Smooth muscle cell (in vitro differentiated cells): ENCODE measurements around the gene KRTAP12-3. TPM values are rescaled to one million over a fixed set of nuclear protein-coding genes. Genes with fewer than 3 reads are reported as not detected.

Experiments used
- DNase-seq: peaks from one replicate; lab custom pipeline; 2025; ENCODE audit not compliant: unreplicated experiment; lab: John Stamatoyannopoulos, UW
- H2AFZ ChIP-seq: fragments of 200-600 bp; sonication (generic); 2 replicates; pipeline ENCODE4 v1.6.0; 2016; ENCODE audit warnings: antibody characterized with exemption, low read depth, mild to moderate bottlenecking
- H3F3A ChIP-seq: fragments of 200-600 bp; sonication (generic); 2 replicates; pipeline ENCODE4 v1.6.0; 2017; ENCODE audit warnings: antibody characterized with exemption, low read depth
- H3K27ac ChIP-seq: fragments of 200-600 bp; sonication (generic); 2 replicates; pipeline ENCODE4 v1.5.1; 2016; ENCODE audit warnings: low read depth, mild to moderate bottlenecking
- H3K27me3 ChIP-seq: fragments of 200-600 bp; sonication (generic); 2 replicates; pipeline ENCODE4 v1.6.1; 2016; ENCODE audit warnings: low read depth, mild to moderate bottlenecking
- H3K36me3 ChIP-seq: fragments of 200-600 bp; sonication (generic); 2 replicates; pipeline ENCODE4 v1.5.1; 2016; ENCODE audit warnings: low read depth
- H3K4me1 ChIP-seq: fragments of 200-600 bp; sonication (generic); 2 replicates; pipeline ENCODE4 v1.5.1; 2016; ENCODE audit warnings: low read depth
- H3K4me2 ChIP-seq: fragments of 200-600 bp; sonication (generic); 2 replicates; pipeline ENCODE4 v1.6.0; 2016; ENCODE audit warnings: mild to moderate bottlenecking
- H3K4me3 ChIP-seq: fragments of 200-600 bp; sonication (generic); 2 replicates; pipeline ENCODE4 v1.5.1; 2016; ENCODE audit warnings: mild to moderate bottlenecking
- H3K79me2 ChIP-seq: fragments of 200-600 bp; sonication (generic); 2 replicates; pipeline ENCODE4 v1.6.0; 2016; ENCODE audit warnings: low read depth, mild to moderate bottlenecking
- H3K9ac ChIP-seq: fragments of 200-600 bp; sonication (generic); 2 replicates; pipeline ENCODE4 v1.6.0; 2016; ENCODE audit warnings: low read depth
- H3K9me3 ChIP-seq: fragments of 200-600 bp; sonication (generic); replicated peaks from 2 replicates; pipeline ENCODE4 v1.5.1; 2016; ENCODE audit warnings: low read depth
- H4K20me1 ChIP-seq: fragments of 200-600 bp; sonication (generic); 2 replicates; pipeline ENCODE4 v1.6.0; 2016; ENCODE audit warnings: low read depth
- CTCF ChIP-seq: fragments of 200-600 bp; sonication (generic); IDR thresholded peaks from 2 replicates; pipeline ENCODE4 v1.5.1; 2017; ENCODE audit warnings: borderline replicate concordance, mild to moderate bottlenecking, antibody characterized with exemption; ENCODE audit not compliant: insufficient read depth, poor library complexity, severe bottlenecking
- WGBS: methylation state at CpG from one replicate; pipeline ENCODE4 v1.1.7; 2016; ENCODE audit warnings: low lambda C conversion rate; 5-methylcytosine and 5-hydroxymethylcytosine counted together
- polyA plus RNA-seq: library from polyadenylated mRNA; unstranded; fragments of >200 nt; fragmentation: Nextera tagmentation; extraction: Ambion mirVana; gene quantifications from 2 replicates; pipeline ENCODE4 v1.2.1, GENCODE V29; 2016
- total RNA-seq: library from RNA; depleted of rRNA; stranded (reverse); fragments of >200 nt; gene quantifications from 2 replicates; pipeline ENCODE4 v1.2.3, GENCODE V29; 2014

The KRTAP12-3 gene
- total and polyA plus RNA-seq, 2 experiments from 2014 or later, result not detected

GRCh38 chr21:44650265-44650972 is 7.3 kb upstream of the KRTAP12-3 start:
- no peaks in the 10 kb centered on the region for H3K9me3 ChIP-seq
- no peaks in the 10 kb centered on the region for H3K27me3 ChIP-seq
- H2AFZ ChIP-seq, result no peak overlapping the region

GRCh38 chr21:44650973-44651675 is 6.6 kb upstream of the KRTAP12-3 start:
- Histone ChIP-seq H3K9ac (no peak overlapping the region), H3K36me3 (no peaks in the 10 kb centered on the region), H3K27me3 (no peaks in the 10 kb centered on the region), H3K4me1 (no peaks in the 10 kb centered on the region), H4K20me1 (no peaks in the 10 kb centered on the region), H3K27ac (no peak overlapping the region), H3K79me2 (no peaks in the 10 kb centered on the region), H3K4me3 (no peak overlapping the region), H2AFZ (no peak overlapping the region), H3F3A (no peaks in the 10 kb centered on the region), H3K9me3 (no peaks in the 10 kb centered on the region), H3K4me2 (no peak overlapping the region)
- DNase-seq, result no peak
- TF ChIP-seq CTCF, result no peak
- WGBS, result 92% methylated on average over 12 of the region's 12 CpGs

More at GRCh38 chr21:44650265-44650972, 7.3 kb upstream of the KRTAP12-3 start:
- Histone ChIP-seq H3K4me3 (no peak overlapping the region), H3F3A (no peaks in the 10 kb centered on the region), H3K4me2 (no peak overlapping the region), H4K20me1 (no peaks in the 10 kb centered on the region), H3K36me3 (no peaks in the 10 kb centered on the region), H3K79me2 (no peaks in the 10 kb centered on the region), H3K27ac (no peak overlapping the region), H3K9ac (no peak overlapping the region), H3K4me1 (no peaks in the 10 kb centered on the region)
- no peak for DNase-seq
- 92% methylated on average over 20 of the region's 20 CpGs for WGBS
- TF ChIP-seq CTCF, result no peak

- TF ChIP-seq CTCF, result no peak
- no peak overlapping the region for H3K4me2 ChIP-seq
- no peaks in the 10 kb centered on the region for H3K36me3 ChIP-seq
- H3F3A ChIP-seq, result no peaks in the 10 kb centered on the region
- H3K79me2 ChIP-seq, result no peaks in the 10 kb centered on the region
- H3K4me1 ChIP-seq, result no peaks in the 10 kb centered on the region
- no peak for DNase-seq
- no peak overlapping the region for H3K4me3 ChIP-seq
- H3K27ac ChIP-seq, result no peak overlapping the region
- H4K20me1 ChIP-seq, result no peaks in the 10 kb centered on the region
- H2AFZ ChIP-seq, result no peak overlapping the region
- 78% methylated on average over 14 of the region's 14 CpGs for WGBS
- H3K9me3 ChIP-seq, result no peaks in the 10 kb centered on the region
- H3K9ac ChIP-seq, result no peak overlapping the region
- H3K27me3 ChIP-seq, result no peaks in the 10 kb centered on the region
Measured at GRCh38 chr21:44653123-44653522, 4.6 kb upstream of the KRTAP12-3 start.
